OCI-LY3 (cell line): ENCODE results near the gene PPIP5K1.

Experiments
- H2AFZ ChIP-seq: fragments of 200-600, 300-600 bp; shearing (Covaris generic); 2 replicates; pipeline ENCODE4 v1.6.0; 2014; ENCODE audit warnings: antibody characterized with exemption, low read depth, low read length
- H3K27ac ChIP-seq: fragments of 200-600, 300-600 bp; sonication (generic); 2 replicates; pipeline ENCODE4 v1.5.1; 2014; ENCODE audit warnings: mild to moderate bottlenecking, low read length, moderate library complexity, mixed read lengths
- H3K27me3 ChIP-seq: fragments of 200-600, 300-600 bp; sonication (generic); 2 replicates; pipeline ENCODE4 v1.6.1; 2014; ENCODE audit warnings: low read depth, low read length, mixed read lengths
- H3K36me3 ChIP-seq: fragments of 200-600, 300-600 bp; sonication (generic); replicated peaks from 2 replicates; pipeline ENCODE3; 2014; ENCODE audit warnings: low read depth, low read length, mixed read lengths
- H3K4me1 ChIP-seq: fragments of 300-600, 200-600 bp; sonication (generic); 2 replicates; pipeline ENCODE4 v1.6.1; 2014; ENCODE audit warnings: low read length, mixed read lengths
- H3K4me2 ChIP-seq: fragments of 200-600, 300-600 bp; sonication (generic); 2 replicates; pipeline ENCODE4 v1.6.1; 2014; ENCODE audit warnings: low read length, mixed read lengths
- H3K4me3 ChIP-seq: fragments of 300-600, 200-600 bp; sonication (generic); 2 replicates; pipeline ENCODE4 v1.5.1; 2014; ENCODE audit warnings: antibody characterized with exemption, mild to moderate bottlenecking, low read length, moderate library complexity
- H3K79me2 ChIP-seq: fragments of 300-600, 200-600 bp; shearing (Covaris generic); 2 replicates; pipeline ENCODE4 v1.6.1; 2014; ENCODE audit warnings: mild to moderate bottlenecking, low read length, mixed read lengths
- H3K9ac ChIP-seq: fragments of 300-600, 200-600 bp; shearing (Covaris generic); 2 replicates; pipeline ENCODE4 v1.6.0; 2014; ENCODE audit warnings: mild to moderate bottlenecking, low read length, moderate library complexity
- H3K9me3 ChIP-seq: fragments of 200-600, 300-600 bp; shearing (Covaris generic); 2 replicates; pipeline ENCODE4 v1.6.1; 2014; ENCODE audit warnings: low read length, mixed read lengths; ENCODE audit not compliant: insufficient read depth
- H4K20me1 ChIP-seq: fragments of 200-600, 300-600 bp; sonication (generic); 2 replicates; pipeline ENCODE4 v1.6.1; 2016; ENCODE audit warnings: low read length, mixed read lengths; ENCODE audit not compliant: insufficient read depth
- EZH2phosphoT487 ChIP-seq: fragments of 200-600 bp; shearing (Covaris generic); IDR thresholded peaks from 2 replicates; pipeline ENCODE4 v1.6.1; 2018; ENCODE audit warnings: antibody characterized with exemption, mixed run types, low read depth
- TF ChIP-seq, protein P1 (sequence below): fragments of 200-600, 300-600 bp; sonication (generic); IDR thresholded peaks from 2 replicates; pipeline ENCODE4 v1.5.1; 2014; ENCODE audit warnings: antibody characterized with exemption, low read length, low read depth

PPIP5K1 gene

DNA sequence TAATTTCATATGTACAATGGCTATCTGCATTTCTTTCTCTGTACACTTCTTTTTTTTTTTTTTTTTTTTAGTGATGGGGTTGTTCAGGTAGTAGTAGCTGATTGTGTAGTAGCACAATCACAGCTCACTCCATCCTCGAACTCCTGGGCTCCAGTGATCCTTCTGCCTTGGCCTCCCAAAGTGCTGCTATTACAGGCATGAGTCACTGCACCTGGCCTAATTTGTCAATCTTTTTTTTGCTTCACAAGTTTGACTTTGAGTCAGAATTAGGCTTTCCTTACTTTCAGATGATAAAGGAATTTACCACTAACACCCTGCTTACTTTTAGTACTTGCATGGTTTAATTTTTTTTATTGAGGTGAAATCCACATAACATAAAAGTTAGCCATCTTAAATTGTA, 44.6 kb downstream of the PPIP5K1 start:
- Histone ChIP-seq H3K36me3 (no peaks in the 10 kb centered on the region), H3K4me1 (no peaks in the 10 kb centered on the region), H3K4me3 (no peak overlapping the region), H3K27me3 (no peaks in the 10 kb centered on the region), H2AFZ (no peak overlapping the region), H3K9me3 (no peaks in the 10 kb centered on the region), H3K9ac (no peak overlapping the region), H3K27ac (no peak overlapping the region), H3K79me2 (no peaks in the 10 kb centered on the region), H3K4me2 (no peak overlapping the region), H4K20me1 (no peaks in the 10 kb centered on the region)
- TF ChIP-seq, protein P1, sequence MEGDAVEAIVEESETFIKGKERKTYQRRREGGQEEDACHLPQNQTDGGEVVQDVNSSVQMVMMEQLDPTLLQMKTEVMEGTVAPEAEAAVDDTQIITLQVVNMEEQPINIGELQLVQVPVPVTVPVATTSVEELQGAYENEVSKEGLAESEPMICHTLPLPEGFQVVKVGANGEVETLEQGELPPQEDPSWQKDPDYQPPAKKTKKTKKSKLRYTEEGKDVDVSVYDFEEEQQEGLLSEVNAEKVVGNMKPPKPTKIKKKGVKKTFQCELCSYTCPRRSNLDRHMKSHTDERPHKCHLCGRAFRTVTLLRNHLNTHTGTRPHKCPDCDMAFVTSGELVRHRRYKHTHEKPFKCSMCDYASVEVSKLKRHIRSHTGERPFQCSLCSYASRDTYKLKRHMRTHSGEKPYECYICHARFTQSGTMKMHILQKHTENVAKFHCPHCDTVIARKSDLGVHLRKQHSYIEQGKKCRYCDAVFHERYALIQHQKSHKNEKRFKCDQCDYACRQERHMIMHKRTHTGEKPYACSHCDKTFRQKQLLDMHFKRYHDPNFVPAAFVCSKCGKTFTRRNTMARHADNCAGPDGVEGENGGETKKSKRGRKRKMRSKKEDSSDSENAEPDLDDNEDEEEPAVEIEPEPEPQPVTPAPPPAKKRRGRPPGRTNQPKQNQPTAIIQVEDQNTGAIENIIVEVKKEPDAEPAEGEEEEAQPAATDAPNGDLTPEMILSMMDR = no peak
- TF ChIP-seq EZH2phosphoT487 = no peak

DNA sequence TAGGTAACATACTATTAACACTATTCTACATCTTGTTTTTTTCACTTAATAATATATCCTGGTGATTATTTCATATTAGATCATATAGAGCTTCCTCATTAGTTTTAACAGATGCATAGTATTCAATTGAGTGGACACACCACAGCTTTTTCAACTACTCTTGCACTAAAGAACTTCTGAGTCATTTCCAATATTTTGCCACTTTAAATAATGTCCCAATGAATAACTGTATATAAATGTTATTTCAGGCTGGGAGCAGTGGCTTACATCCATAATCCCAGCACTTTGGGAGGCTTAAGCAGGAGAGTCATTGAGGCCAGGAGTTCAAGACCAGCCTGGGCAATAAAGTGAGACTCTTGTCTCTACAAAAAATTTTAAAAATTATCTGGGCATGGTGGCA, 45.7 kb downstream of the PPIP5K1 start:
- H3K27ac ChIP-seq = no peak overlapping the region
- no peaks in the 10 kb centered on the region for H3K36me3 ChIP-seq
- H3K9ac ChIP-seq = no peak overlapping the region

DNA sequence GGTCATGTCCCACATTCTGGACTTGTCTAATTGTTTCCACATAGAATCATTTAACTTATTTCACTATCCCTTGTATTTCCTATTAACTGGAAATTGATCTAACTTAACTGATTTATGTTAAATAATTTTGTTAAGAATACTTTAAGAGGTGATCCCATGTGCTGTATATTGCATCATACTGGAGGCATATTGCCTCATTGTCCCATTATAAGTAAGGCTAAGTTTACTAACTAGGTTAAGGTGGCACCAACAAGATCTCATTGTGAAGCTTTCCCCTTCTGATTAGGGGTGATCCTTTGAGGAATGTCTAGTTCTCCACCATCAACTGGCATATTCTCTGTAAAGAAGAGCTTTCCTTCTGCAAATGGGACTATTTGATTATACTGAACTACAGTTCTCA, 48.2 kb downstream of the PPIP5K1 start:
- Histone ChIP-seq H3K9ac (no peak overlapping the region), H4K20me1 (no peaks in the 10 kb centered on the region), H3K9me3 (no peaks in the 10 kb centered on the region), H3K4me3 (no peak overlapping the region), H2AFZ (no peak overlapping the region), H3K27me3 (no peaks in the 10 kb centered on the region), H3K4me2 (no peak overlapping the region), H3K79me2 (no peaks in the 10 kb centered on the region), H3K36me3 (no peaks in the 10 kb centered on the region), H3K4me1 (no peaks in the 10 kb centered on the region), H3K27ac (no peak overlapping the region)
- TF ChIP-seq, protein P1 = no peak
- no peak for TF ChIP-seq EZH2phosphoT487

More for the DNA sequence above, 45.7 kb downstream of the PPIP5K1 start:
- no peaks in the 10 kb centered on the region for H3K79me2 ChIP-seq
- H3K27me3 ChIP-seq = no peaks in the 10 kb centered on the region
- TF ChIP-seq, protein P1 = no peak
- no peak for TF ChIP-seq EZH2phosphoT487
- H3K9me3 ChIP-seq = no peaks in the 10 kb centered on the region
- H3K4me1 ChIP-seq = no peaks in the 10 kb centered on the region
- no peaks in the 10 kb centered on the region for H4K20me1 ChIP-seq
- no peak overlapping the region for H2AFZ ChIP-seq
- no peak overlapping the region for H3K4me2 ChIP-seq
- no peak overlapping the region for H3K4me3 ChIP-seq

DNA sequence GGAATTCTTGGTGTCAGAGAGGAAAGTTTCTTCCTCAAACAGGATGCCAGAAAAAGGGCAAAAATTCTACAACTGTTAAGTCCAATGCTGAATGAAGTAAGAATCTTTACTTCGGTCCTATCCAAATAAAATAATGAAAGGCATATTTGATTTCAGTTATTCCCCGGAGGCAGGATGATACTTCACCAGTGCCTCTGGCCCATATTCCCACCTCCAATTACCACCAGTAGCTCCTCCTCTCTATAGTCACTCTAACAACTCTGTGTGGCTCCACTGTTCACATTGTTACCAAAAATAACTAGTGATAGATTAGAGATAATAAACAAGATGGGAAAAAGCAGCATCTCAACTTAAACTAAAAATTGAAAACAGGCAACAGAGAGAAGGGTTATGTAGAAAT, 51.9 kb downstream of the PPIP5K1 start:
- Histone ChIP-seq H3K27me3 (no peaks in the 10 kb centered on the region), H3K4me2 (no peak overlapping the region), H4K20me1 (no peaks in the 10 kb centered on the region), H3K4me1 (no peaks in the 10 kb centered on the region), H3K36me3 (no peaks in the 10 kb centered on the region), H3K27ac (no peak overlapping the region), H3K9me3 (no peaks in the 10 kb centered on the region), H3K9ac (no peak overlapping the region), H2AFZ (no peak overlapping the region), H3K4me3 (no peak overlapping the region), H3K79me2 (no peaks in the 10 kb centered on the region)
- TF ChIP-seq EZH2phosphoT487 = no peak
- TF ChIP-seq, protein P1 = no peak
